T-helper 9 cell (primary cell): ENCODE measurements around the gene SGCD.

Experiments
- DNase-seq: peaks from one replicate; pipeline ENCODE4 v3.0.0-alpha.2; 2020

Gene SGCD

GRCh38 chr5:156405988-156406387 is 79.0 kb downstream of the SGCD start:
- DNase-seq, result no peak

GRCh38 chr5:156407251-156407650 is 80.3 kb downstream of the SGCD start:
- no peak for DNase-seq

- no peak for DNase-seq
Observed at GRCh38 chr5:156409834-156410233, 82.9 kb downstream of the SGCD start.

- DNase-seq, result no peak
Observed at GRCh38 chr5:156411185-156411613, 84.2 kb downstream of the SGCD start.

- DNase-seq, result no peak
Observed at GRCh38 chr5:156411957-156412356, 85.0 kb downstream of the SGCD start.

- DNase-seq, result no peak
Observed at GRCh38 chr5:156414391-156414790, 87.4 kb downstream of the SGCD start.

GRCh38 chr5:156419661-156420060 is 92.7 kb downstream of the SGCD start:
- DNase-seq, result no peak

GRCh38 chr5:156420665-156421064 is 93.7 kb downstream of the SGCD start:
- DNase-seq, result no peak

GRCh38 chr5:156421798-156422197 is 94.8 kb downstream of the SGCD start:
- DNase-seq, result no peak

GRCh38 chr5:156423597-156423996 is 96.6 kb downstream of the SGCD start:
- DNase-seq, result no peak

- DNase-seq, result no peak
Observed at GRCh38 chr5:156427315-156427714, 100.4 kb downstream of the SGCD start.

- DNase-seq, result no peak
Observed at GRCh38 chr5:156431956-156432829, 105.2 kb downstream of the SGCD start.

- DNase-seq, result no peak
Observed at GRCh38 chr5:156432830-156433105, 105.8 kb downstream of the SGCD start.

- DNase-seq, result no peak
Observed at GRCh38 chr5:156434471-156434870, 107.5 kb downstream of the SGCD start.

GRCh38 chr5:156435101-156435500 is 108.1 kb downstream of the SGCD start:
- DNase-seq, result no peak

- DNase-seq, result no peak
Observed at GRCh38 chr5:156438076-156438475, 111.1 kb downstream of the SGCD start.

GRCh38 chr5:156444753-156445291 is 117.9 kb downstream of the SGCD start:
- DNase-seq, result no peak

- DNase-seq, result no peak
Observed at GRCh38 chr5:156446526-156446925, 119.6 kb downstream of the SGCD start.

- DNase-seq, result no peak
Observed at GRCh38 chr5:156450778-156451177, 123.8 kb downstream of the SGCD start.

- DNase-seq, result no peak
Observed at GRCh38 chr5:156451505-156451904, 124.5 kb downstream of the SGCD start.

- DNase-seq, result no peak
Observed at GRCh38 chr5:156456857-156457256, 129.9 kb downstream of the SGCD start.

GRCh38 chr5:156459812-156460385 is 132.9 kb downstream of the SGCD start:
- DNase-seq, result no peak

- DNase-seq, result no peak
Observed at GRCh38 chr5:156460471-156460870, 133.5 kb downstream of the SGCD start.

- no peak for DNase-seq
Observed at GRCh38 chr5:156466871-156467270, 139.9 kb downstream of the SGCD start.
